ENCODE measurements around the gene CHCHD6. TPM values are rescaled to one million over a fixed set of nuclear protein-coding genes. Genes with fewer than 3 reads are reported as not detected.

Gene CHCHD6
- total and polyA plus RNA-seq, 4 donors: 12.1 to 22.6 (median 17.5) TPM

GRCh38 chr3:126685021-126685420, 19.0 kb upstream of the CHCHD6 start:
- Histone ChIP-seq H3K9me3 (ENCODE audit: control insufficient read depth in 4 of 4, insufficient read depth in 3 of 4, low read length in 3 of 4) (no peaks in the 10 kb centered on the region), H3K27me3 (ENCODE audit: control insufficient read depth in 3 of 3, insufficient read depth in 3 of 3, low read length in 2 of 3) (peaks cover 0 to 3% (median 0%) of the 10 kb centered on the region in 3 donors), H3K4me3 (no peak overlapping the region), H3K27ac (ENCODE audit: low read depth in 1 of 2, low read length in 1 of 2) (no peak overlapping the region), H3K4me1 (ENCODE audit: control insufficient read depth in 5 of 5, insufficient read depth in 5 of 5, low read length in 5 of 5) (peaks cover 0 to 14% (median 2%) of the 10 kb centered on the region in 5 donors), H3K9ac (ENCODE audit: insufficient read depth in 1 of 2, low read length in 2 of 2) (no peak overlapping the region), H3K36me3 (ENCODE audit: control insufficient read depth in 4 of 4, insufficient read depth in 4 of 4, low read length in 4 of 4) (no peaks in the 10 kb centered on the region)
- DNase-seq (no peak), ATAC-seq (ENCODE audit: insufficient read depth, low FRiP score) (no peak)
- TF ChIP-seq CTCF (IDR thresholded peaks at IDR 0.05; ENCODE audit: control extremely low read depth, extremely low read depth): no peak
- 89 to 92% methylated on average over 3 of the region's 3 CpGs for WGBS, 2 donors

- no peak overlapping the region for H3K9ac ChIP-seq (ENCODE audit: insufficient read depth in 1 of 2, low read length in 2 of 2)
- no peaks in the 10 kb centered on the region for H3K9me3 ChIP-seq (ENCODE audit: control insufficient read depth in 4 of 4, insufficient read depth in 3 of 4, low read length in 3 of 4)
- peaks cover 0 to 14% (median 2%) of the 10 kb centered on the region in 5 donors for H3K4me1 ChIP-seq (ENCODE audit: control insufficient read depth in 5 of 5, insufficient read depth in 5 of 5, low read length in 5 of 5)
- ATAC-seq (ENCODE audit: insufficient read depth, low FRiP score) (no peak), DNase-seq (no peak)
- H3K27me3 ChIP-seq (ENCODE audit: control insufficient read depth in 3 of 3, insufficient read depth in 3 of 3, low read length in 2 of 3): peaks cover 0 to 2% (median 0%) of the 10 kb centered on the region in 3 donors
- H3K36me3 ChIP-seq (ENCODE audit: control insufficient read depth in 4 of 4, insufficient read depth in 4 of 4, low read length in 4 of 4): no peaks in the 10 kb centered on the region
- no peak overlapping the region for H3K4me3 ChIP-seq
- TF ChIP-seq CTCF (IDR thresholded peaks at IDR 0.05; ENCODE audit: control extremely low read depth, extremely low read depth): no peak
- H3K27ac ChIP-seq (ENCODE audit: low read depth in 1 of 2, low read length in 1 of 2): no peak overlapping the region
- WGBS, 2 donors: 66 to 75% methylated on average over 2 of the region's 2 CpGs
Measured at GRCh38 chr3:126685493-126685892, 18.5 kb upstream of the CHCHD6 start.

- Histone ChIP-seq H3K9ac (ENCODE audit: insufficient read depth in 1 of 2, low read length in 2 of 2) (no peak overlapping the region), H3K9me3 (ENCODE audit: control insufficient read depth in 4 of 4, insufficient read depth in 3 of 4, low read length in 3 of 4) (no peaks in the 10 kb centered on the region), H3K4me1 (ENCODE audit: control insufficient read depth in 5 of 5, insufficient read depth in 5 of 5, low read length in 5 of 5) (no peaks in the 10 kb centered on the region), H3K27me3 (ENCODE audit: control insufficient read depth in 3 of 3, insufficient read depth in 3 of 3, low read length in 2 of 3) (peaks cover 0 to 2% (median 0%) of the 10 kb centered on the region in 3 donors), H3K4me3 (no peak overlapping the region), H3K36me3 (ENCODE audit: control insufficient read depth in 4 of 4, insufficient read depth in 4 of 4, low read length in 4 of 4) (no peaks in the 10 kb centered on the region), H3K27ac (ENCODE audit: low read depth in 1 of 2, low read length in 1 of 2) (no peak overlapping the region)
- no peak for ATAC-seq (ENCODE audit: insufficient read depth, low FRiP score)
- TF ChIP-seq CTCF (IDR thresholded peaks at IDR 0.05; ENCODE audit: control extremely low read depth, extremely low read depth): no peak
- WGBS, 2 donors: 86 to 90% methylated on average over 4 of the region's 4 CpGs
- DNase-seq: no peak
Measured at GRCh38 chr3:126691765-126692164, 12.3 kb upstream of the CHCHD6 start.

GRCh38 chr3:126692858-126693257, 11.2 kb upstream of the CHCHD6 start:
- ATAC-seq (ENCODE audit: insufficient read depth, low FRiP score) (no peak), DNase-seq (no peak)
- H3K9ac ChIP-seq (ENCODE audit: insufficient read depth in 1 of 2, low read length in 2 of 2): no peak overlapping the region
- no peak overlapping the region for H3K27ac ChIP-seq (ENCODE audit: low read depth in 1 of 2, low read length in 1 of 2)
- H3K9me3 ChIP-seq (ENCODE audit: control insufficient read depth in 4 of 4, insufficient read depth in 3 of 4, low read length in 3 of 4): no peaks in the 10 kb centered on the region
- TF ChIP-seq CTCF (IDR thresholded peaks at IDR 0.05; ENCODE audit: control extremely low read depth, extremely low read depth): no peak
- H3K4me3 ChIP-seq: no peak overlapping the region
- H3K27me3 ChIP-seq (ENCODE audit: control insufficient read depth in 3 of 3, insufficient read depth in 3 of 3, low read length in 2 of 3): peaks cover 0 to 2% (median 0%) of the 10 kb centered on the region in 3 donors
- H3K4me1 ChIP-seq (ENCODE audit: control insufficient read depth in 5 of 5, insufficient read depth in 5 of 5, low read length in 5 of 5): no peaks in the 10 kb centered on the region
- 72 to 82% methylated on average over 5 of the region's 5 CpGs for WGBS, 2 donors
- H3K36me3 ChIP-seq (ENCODE audit: control insufficient read depth in 4 of 4, insufficient read depth in 4 of 4, low read length in 4 of 4): no peaks in the 10 kb centered on the region
